Memory B cell (primary cell): ENCODE data around the gene ZNF536.

Experiments used
- ATAC-seq: fragments of 150-1000 bp; cut with Tn5 transposase; 2 replicates; pipeline ENCODE4 v1.10.0; 2021; ENCODE audit warnings: low read depth, mild to moderate bottlenecking, moderate library complexity
- DNase-seq, 2 donors: peaks; one replicate each; pipeline ENCODE4 v3.0.0; 2022; ENCODE audit warnings: low spot score in 2 of 2
- H3K27ac Mint-ChIP-seq: one replicate; pipeline ENCODE4 v1.8.0; 2022; ENCODE audit warnings: mild to moderate bottlenecking, moderate library complexity, mixed read lengths
- H3K27me3 Mint-ChIP-seq: one replicate; pipeline ENCODE4 v1.8.0; 2022; ENCODE audit warnings: mixed read lengths
- H3K36me3 Mint-ChIP-seq: one replicate; pipeline ENCODE4 v1.8.0; 2022; ENCODE audit warnings: mild to moderate bottlenecking, mixed read lengths
- H3K4me1 Mint-ChIP-seq: one replicate; pipeline ENCODE4 v1.8.0; 2022; ENCODE audit warnings: mixed read lengths
- H3K4me3 Mint-ChIP-seq: one replicate; pipeline ENCODE4 v1.8.0; 2022; ENCODE audit warnings: mild to moderate bottlenecking, moderate library complexity, mixed read lengths
- H3K9me3 Mint-ChIP-seq: one replicate; pipeline ENCODE4 v1.8.0; 2022; ENCODE audit warnings: mixed read lengths

Gene ZNF536

GRCh38 chr19:30379841-30380610 is 7.8 kb downstream of the ZNF536 start:
- Mint-ChIP-seq H3K4me3 (no peak overlapping the region), H3K4me1 (no peaks in the 10 kb centered on the region), H3K9me3 (peaks cover 5% of the 10 kb centered on the region), H3K27me3 (peaks cover 11% of the 10 kb centered on the region), H3K36me3 (no peaks in the 10 kb centered on the region), H3K27ac (no peak overlapping the region)
- DNase-seq = no peak
- ATAC-seq = no peak

GRCh38 chr19:30381366-30381765 is 9.2 kb downstream of the ZNF536 start:
- H3K4me3 Mint-ChIP-seq = no peak overlapping the region
- H3K9me3 Mint-ChIP-seq = peaks cover 8% of the 10 kb centered on the region
- H3K4me1 Mint-ChIP-seq = no peaks in the 10 kb centered on the region
- DNase-seq (no peak), ATAC-seq (no peak)
- no peaks in the 10 kb centered on the region for H3K36me3 Mint-ChIP-seq
- no peak overlapping the region for H3K27ac Mint-ChIP-seq
- peaks cover 1% of the 10 kb centered on the region for H3K27me3 Mint-ChIP-seq

GRCh38 chr19:30385174-30385573 is 13.0 kb downstream of the ZNF536 start:
- no peaks in the 10 kb centered on the region for H3K4me1 Mint-ChIP-seq
- peaks cover 8% of the 10 kb centered on the region for H3K9me3 Mint-ChIP-seq
- H3K27me3 Mint-ChIP-seq = no peaks in the 10 kb centered on the region
- no peaks in the 10 kb centered on the region for H3K36me3 Mint-ChIP-seq
- no peak overlapping the region for H3K27ac Mint-ChIP-seq
- H3K4me3 Mint-ChIP-seq = no peak overlapping the region
- ATAC-seq (no peak), DNase-seq (no peak)

- Mint-ChIP-seq H3K4me1 (no peaks in the 10 kb centered on the region), H3K27me3 (no peaks in the 10 kb centered on the region), H3K9me3 (peaks cover 8% of the 10 kb centered on the region), H3K27ac (no peak overlapping the region), H3K4me3 (no peak overlapping the region), H3K36me3 (no peaks in the 10 kb centered on the region)
- no peak for ATAC-seq
- no peak for DNase-seq
Observed at GRCh38 chr19:30385666-30386065, 13.5 kb downstream of the ZNF536 start.

- no peaks in the 10 kb centered on the region for H3K27me3 Mint-ChIP-seq
- peaks cover 8% of the 10 kb centered on the region for H3K9me3 Mint-ChIP-seq
- H3K4me1 Mint-ChIP-seq = no peaks in the 10 kb centered on the region
- ATAC-seq (no peak), DNase-seq (no peak)
- H3K27ac Mint-ChIP-seq = no peak overlapping the region
- no peaks in the 10 kb centered on the region for H3K36me3 Mint-ChIP-seq
- H3K4me3 Mint-ChIP-seq = no peak overlapping the region
Observed at GRCh38 chr19:30386551-30387143, 14.5 kb downstream of the ZNF536 start.

GRCh38 chr19:30387311-30388115 is 15.3 kb downstream of the ZNF536 start:
- ATAC-seq (no peak), DNase-seq (no peak)
- Mint-ChIP-seq H3K27ac (no peak overlapping the region), H3K9me3 (peaks cover 8% of the 10 kb centered on the region), H3K27me3 (no peaks in the 10 kb centered on the region), H3K36me3 (no peaks in the 10 kb centered on the region), H3K4me1 (no peaks in the 10 kb centered on the region), H3K4me3 (no peak overlapping the region)

- no peak for DNase-seq
- Mint-ChIP-seq H3K4me3 (no peak overlapping the region), H3K9me3 (peaks cover 8% of the 10 kb centered on the region), H3K4me1 (no peaks in the 10 kb centered on the region), H3K36me3 (no peaks in the 10 kb centered on the region), H3K27me3 (no peaks in the 10 kb centered on the region), H3K27ac (no peak overlapping the region)
- no peak for ATAC-seq
Observed at GRCh38 chr19:30388327-30388726, 16.1 kb downstream of the ZNF536 start.

GRCh38 chr19:30388819-30389218 is 16.6 kb downstream of the ZNF536 start:
- ATAC-seq = no peak
- Mint-ChIP-seq H3K4me1 (no peaks in the 10 kb centered on the region), H3K27ac (no peak overlapping the region), H3K4me3 (no peak overlapping the region), H3K27me3 (no peaks in the 10 kb centered on the region), H3K9me3 (peaks cover 11% of the 10 kb centered on the region), H3K36me3 (no peaks in the 10 kb centered on the region)
- DNase-seq = no peak

GRCh38 chr19:30390356-30390988 is 18.3 kb downstream of the ZNF536 start:
- H3K36me3 Mint-ChIP-seq = no peaks in the 10 kb centered on the region
- H3K4me3 Mint-ChIP-seq = no peak overlapping the region
- DNase-seq (no peak), ATAC-seq (no peak)
- H3K27ac Mint-ChIP-seq = no peak overlapping the region
- H3K4me1 Mint-ChIP-seq = no peaks in the 10 kb centered on the region
- H3K9me3 Mint-ChIP-seq = peaks cover 6% of the 10 kb centered on the region
- H3K27me3 Mint-ChIP-seq = no peaks in the 10 kb centered on the region

GRCh38 chr19:30391052-30391451 is 18.9 kb downstream of the ZNF536 start:
- DNase-seq = no peak
- Mint-ChIP-seq H3K27me3 (no peaks in the 10 kb centered on the region), H3K36me3 (no peaks in the 10 kb centered on the region), H3K9me3 (peaks cover 4% of the 10 kb centered on the region), H3K27ac (no peak overlapping the region), H3K4me1 (no peaks in the 10 kb centered on the region), H3K4me3 (no peak overlapping the region)
- ATAC-seq = no peak

GRCh38 chr19:30391554-30392551 is 19.7 kb downstream of the ZNF536 start:
- H3K4me3 Mint-ChIP-seq = no peak overlapping the region

GRCh38 chr19:30393046-30393445 is 20.9 kb downstream of the ZNF536 start:
- Mint-ChIP-seq H3K36me3 (no peaks in the 10 kb centered on the region), H3K9me3 (peaks cover 4% of the 10 kb centered on the region), H3K4me1 (no peaks in the 10 kb centered on the region), H3K27ac (no peak overlapping the region), H3K4me3 (no peak overlapping the region), H3K27me3 (no peaks in the 10 kb centered on the region)
- DNase-seq = no peak
- no peak for ATAC-seq

More at GRCh38 chr19:30391554-30392551, 19.7 kb downstream of the ZNF536 start:
- Mint-ChIP-seq H3K36me3 (no peaks in the 10 kb centered on the region), H3K27me3 (no peaks in the 10 kb centered on the region), H3K9me3 (peaks cover 4% of the 10 kb centered on the region), H3K27ac (no peak overlapping the region), H3K4me1 (no peaks in the 10 kb centered on the region)
- DNase-seq (no peak), ATAC-seq (no peak)
